AG10803 (cell line): ENCODE data around the gene XCL2.
"Not testable (repeated sequence)": the region's sequence is repeated elsewhere in the genome, so short reads cannot be mapped to it uniquely, and the experiment has no call there.

Source experiments
- DNase-seq: peaks from one replicate; pipeline ENCODE4 v3.0.0; 2010; ENCODE audit warnings: low read depth
- H3K4me3 ChIP-seq: 2 replicates; pipeline ENCODE4 v1.5.1; 2011; ENCODE audit warnings: mild to moderate bottlenecking, low read length, control low read depth
- CTCF ChIP-seq: conservative IDR thresholded peaks from 2 replicates; pipeline ENCODE4 v1.5.1; 2011; ENCODE audit warnings: mild to moderate bottlenecking, low read length, control low read depth, inconsistent platforms

The XCL2 gene

DNA sequence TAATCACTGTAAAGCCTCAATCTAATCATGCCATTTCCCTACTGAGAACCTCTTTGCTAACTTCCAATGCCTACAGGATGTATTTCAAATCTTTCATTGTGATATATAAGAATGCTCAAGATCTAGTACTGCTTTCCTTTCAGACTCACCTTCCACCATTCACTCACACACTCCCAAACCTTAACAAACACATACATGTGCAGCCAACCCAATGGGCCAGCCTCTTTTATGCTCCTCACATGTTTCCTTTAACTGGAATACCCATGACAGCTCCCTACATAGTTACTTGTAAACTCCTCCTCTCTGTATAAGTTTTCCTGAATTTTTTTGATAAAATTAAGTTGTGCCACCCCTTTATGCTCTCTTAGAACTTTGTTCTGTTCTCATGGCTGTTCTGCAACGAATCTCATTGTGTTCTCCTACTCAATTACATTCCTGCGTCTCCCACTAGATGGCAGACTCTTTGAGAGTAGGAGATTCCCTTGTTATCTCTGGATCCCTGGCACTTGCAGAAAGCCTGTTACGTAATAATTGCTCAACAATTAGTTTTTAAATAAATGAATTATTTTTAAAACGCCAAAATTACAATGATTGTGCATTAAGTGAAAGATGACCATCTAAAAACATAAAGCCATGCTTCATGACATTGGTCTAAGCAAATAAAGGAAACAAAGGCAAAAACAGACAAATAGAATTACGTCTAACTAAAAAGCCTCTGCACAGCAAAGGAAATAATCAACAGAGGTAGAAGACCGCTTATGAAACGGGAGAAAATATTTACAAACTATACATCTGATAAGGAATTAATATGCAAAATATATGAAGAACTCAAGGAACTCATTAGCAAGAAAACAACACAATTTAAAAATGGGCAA is 2.1 kb upstream of the XCL2 start:
- TF ChIP-seq CTCF: peak; percentile 60
- peak; percentile 69 for DNase-seq
- H3K4me3 ChIP-seq: not testable (repeated sequence)

DNA sequence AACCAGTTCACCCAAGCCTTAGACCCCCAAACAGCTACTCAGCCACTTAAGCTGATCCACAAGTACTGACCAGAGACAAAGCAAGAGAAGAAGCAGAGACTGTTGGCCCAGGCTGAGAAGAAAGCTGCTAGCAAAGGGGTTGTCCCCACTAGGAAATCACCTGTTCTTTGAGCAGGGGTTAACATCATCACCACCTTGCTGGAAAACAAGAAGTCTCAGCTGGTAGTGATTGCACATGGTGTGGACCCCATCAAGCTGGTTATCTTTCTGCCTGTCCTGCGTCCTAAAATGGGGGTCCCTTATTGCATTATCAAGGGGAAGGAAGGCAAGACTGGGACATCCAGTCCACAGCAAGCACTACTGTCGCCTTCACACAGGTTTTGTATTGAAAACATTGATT is 819 bp downstream of the XCL2 start:
- not testable (repeated sequence) for DNase-seq, H3K4me3 ChIP-seq

DNA sequence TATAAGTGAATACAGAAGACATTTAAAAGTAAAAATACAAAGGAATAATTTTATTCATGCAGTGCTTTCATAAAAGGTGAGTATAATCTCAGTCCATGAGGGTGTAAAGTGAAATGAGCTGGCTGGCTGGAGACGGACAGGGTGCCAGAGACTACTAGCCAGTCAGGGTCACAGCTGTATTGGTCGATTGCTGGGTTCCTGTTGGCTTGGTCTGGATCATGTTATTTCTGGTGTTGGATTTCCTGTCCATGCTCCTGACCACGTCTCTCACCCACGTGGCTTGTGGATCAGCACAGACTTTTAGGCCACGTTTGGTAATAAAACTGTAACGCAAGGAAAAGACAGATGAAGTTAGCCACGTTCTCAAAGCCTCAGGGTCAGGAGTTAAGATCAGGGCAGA is 3.0 kb downstream of the XCL2 start:
- H3K4me3 ChIP-seq, DNase-seq: not testable (repeated sequence)

DNA sequence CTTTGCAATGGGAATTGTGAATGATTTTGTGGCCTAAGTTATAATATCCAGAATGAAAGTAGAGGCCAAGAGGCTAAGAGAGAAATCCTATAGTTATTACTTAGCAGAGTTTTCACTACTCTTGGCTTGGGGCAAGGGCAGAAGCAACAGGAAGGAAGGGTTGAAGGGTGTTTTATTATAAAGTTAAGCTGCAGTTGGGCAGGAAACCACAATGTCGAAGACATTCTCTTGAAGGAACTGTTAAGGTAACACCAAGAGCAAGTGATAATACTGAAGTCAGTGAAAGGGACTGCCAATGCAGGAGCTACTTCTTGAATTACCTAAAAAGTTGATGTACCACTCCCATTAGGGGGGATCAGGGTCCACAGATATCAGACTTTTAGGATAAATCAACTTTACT is 8.3 kb downstream of the XCL2 start:
- DNase-seq: no peak
- H3K4me3 ChIP-seq: no peak overlapping the region

GRCh38 chr1:168531615-168532345 is 12.0 kb downstream of the XCL2 start:
- no peak for DNase-seq
- no peak for TF ChIP-seq CTCF
- H3K4me3 ChIP-seq: no peak overlapping the region

More for the DNA sequence above, 8.3 kb downstream of the XCL2 start:
- no peak for TF ChIP-seq CTCF

DNA sequence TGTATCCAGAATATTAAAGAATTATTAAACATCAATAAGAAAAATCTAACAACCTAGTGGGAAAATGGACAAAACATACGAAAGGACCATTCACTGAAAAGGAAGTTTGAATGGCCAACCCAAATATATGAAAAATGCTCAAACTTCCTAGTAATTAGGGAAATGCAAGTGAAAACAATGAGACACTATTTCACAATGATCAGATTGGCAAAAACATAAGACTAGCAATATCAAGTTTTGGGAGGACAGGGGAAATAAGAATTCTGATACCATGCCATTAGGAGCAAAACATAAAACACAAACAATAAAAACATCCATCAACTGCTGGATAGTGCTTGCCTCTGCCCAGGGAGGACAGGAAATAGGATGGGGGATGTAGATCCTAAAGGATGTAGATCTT is 14.3 kb downstream of the XCL2 start:
- no peak overlapping the region for H3K4me3 ChIP-seq
- TF ChIP-seq CTCF: no peak
- no peak for DNase-seq

DNA sequence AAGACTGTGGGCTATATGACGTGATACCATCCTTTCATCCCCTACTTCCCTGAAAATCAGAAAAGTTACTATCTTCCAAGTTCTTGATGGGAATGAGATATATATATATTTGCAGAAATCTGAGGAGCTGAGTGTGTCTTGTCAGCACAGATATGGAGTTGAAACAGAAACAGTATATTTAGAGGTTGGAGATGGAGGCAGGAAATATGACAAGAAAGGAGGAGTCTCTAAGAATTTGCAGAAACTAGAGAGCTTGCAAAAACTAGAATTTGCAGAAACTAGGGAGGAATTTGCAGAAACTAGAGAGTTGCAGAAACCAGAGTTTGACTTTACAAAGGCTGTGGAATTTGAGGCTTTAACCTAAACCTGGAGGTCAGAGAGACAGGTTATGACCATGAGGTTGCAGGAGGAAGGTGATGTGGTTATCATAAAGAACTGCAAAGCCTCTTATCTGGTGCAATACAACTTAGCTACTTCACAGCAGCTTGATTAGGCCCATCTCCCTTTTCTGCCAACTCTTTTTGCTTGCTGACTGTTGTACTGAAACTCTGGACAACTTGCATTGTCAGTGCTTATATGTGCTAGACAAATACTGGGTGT is 22.3 kb downstream of the XCL2 start:
- no peak for TF ChIP-seq CTCF

DNA sequence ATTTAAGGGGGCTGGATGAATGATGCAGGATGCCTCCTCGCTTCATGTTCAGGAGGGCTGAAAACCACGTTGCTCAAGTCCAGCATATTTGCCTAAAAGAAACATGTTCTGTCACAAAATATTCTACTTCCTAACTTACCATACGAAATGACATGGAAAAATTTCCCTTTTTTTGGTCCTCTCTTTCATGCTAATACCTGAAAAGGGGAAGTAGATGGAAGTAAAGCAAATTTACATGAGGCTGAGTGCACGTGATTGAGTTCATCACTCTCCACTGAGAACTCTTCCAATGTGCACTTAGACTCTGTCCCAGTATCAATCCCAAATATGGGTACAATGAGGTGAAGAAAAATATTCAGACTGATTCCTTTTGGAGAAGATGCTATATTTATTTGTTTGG is 23.0 kb downstream of the XCL2 start:
- no peak overlapping the region for H3K4me3 ChIP-seq
- no peak for TF ChIP-seq CTCF
- no peak for DNase-seq

More for the DNA sequence above, 22.3 kb downstream of the XCL2 start:
- H3K4me3 ChIP-seq: no peak overlapping the region
- no peak for DNase-seq
